C4-2B (cell line): ENCODE results near the gene ZMYM1.

Experiments
- H3K27ac ChIP-seq: fragments of 450-650 bp; 2 replicates; pipeline ENCODE4 v1.5.1; 2017
- ZFX ChIP-seq: fragments of 450-650 bp; IDR thresholded peaks from 2 replicates; pipeline ENCODE4 v1.6.1; 2017
- TF ChIP-seq, protein P1 (sequence below): fragments of 450-650 bp; conservative IDR thresholded peaks from 2 replicates; pipeline ENCODE4 v1.5.1; 2017; ENCODE audit warnings: mild to moderate bottlenecking

The ZMYM1 gene

GRCh38 chr1:35151220-35151619 lies 72.0 kb downstream of the ZMYM1 start:
- H3K27ac ChIP-seq: no peak overlapping the region

GRCh38 chr1:35164893-35165292 lies 85.7 kb downstream of the ZMYM1 start:
- H3K27ac ChIP-seq: no peak overlapping the region
- TF ChIP-seq, protein P1, sequence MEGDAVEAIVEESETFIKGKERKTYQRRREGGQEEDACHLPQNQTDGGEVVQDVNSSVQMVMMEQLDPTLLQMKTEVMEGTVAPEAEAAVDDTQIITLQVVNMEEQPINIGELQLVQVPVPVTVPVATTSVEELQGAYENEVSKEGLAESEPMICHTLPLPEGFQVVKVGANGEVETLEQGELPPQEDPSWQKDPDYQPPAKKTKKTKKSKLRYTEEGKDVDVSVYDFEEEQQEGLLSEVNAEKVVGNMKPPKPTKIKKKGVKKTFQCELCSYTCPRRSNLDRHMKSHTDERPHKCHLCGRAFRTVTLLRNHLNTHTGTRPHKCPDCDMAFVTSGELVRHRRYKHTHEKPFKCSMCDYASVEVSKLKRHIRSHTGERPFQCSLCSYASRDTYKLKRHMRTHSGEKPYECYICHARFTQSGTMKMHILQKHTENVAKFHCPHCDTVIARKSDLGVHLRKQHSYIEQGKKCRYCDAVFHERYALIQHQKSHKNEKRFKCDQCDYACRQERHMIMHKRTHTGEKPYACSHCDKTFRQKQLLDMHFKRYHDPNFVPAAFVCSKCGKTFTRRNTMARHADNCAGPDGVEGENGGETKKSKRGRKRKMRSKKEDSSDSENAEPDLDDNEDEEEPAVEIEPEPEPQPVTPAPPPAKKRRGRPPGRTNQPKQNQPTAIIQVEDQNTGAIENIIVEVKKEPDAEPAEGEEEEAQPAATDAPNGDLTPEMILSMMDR: no peak
- no peak for TF ChIP-seq ZFX

More at GRCh38 chr1:35151220-35151619, 72.0 kb downstream of the ZMYM1 start:
- no peak for TF ChIP-seq ZFX
- TF ChIP-seq, protein P1: no peak
